ENCODE results near the gene LRRC15.

GRCh38 chr3:194387926-194388418 is 18.4 kb upstream of the LRRC15 start:
- TF ChIP-seq CTCF (IDR thresholded peaks at IDR 0.05) (no peak), POLR2A (IDR thresholded peaks at IDR 0.05) (no peak)

All from thyroid gland (tissue), 4 donors.